IMR-90 (cell line): ENCODE measurements around the gene GRM4. TPM values are rescaled to one million over a fixed set of nuclear protein-coding genes. Genes with fewer than 3 reads are reported as not detected.

Source experiments
- ATAC-seq: fragments of 200-7000 bp; cut with Tn5 transposase; 2 replicates; pipeline ENCODE4 v1.9.1; 2020; ENCODE audit warnings: low read depth, mild to moderate bottlenecking, moderate library complexity
- BruUV-seq: library from RNA; stranded (reverse); fragments of 400-500 nt; replicated peaks from 2 replicates; lab custom pipeline; 2021; lab: Mats Ljungman, UMichigan
- CTCF ChIA-PET: fragments of 300-600 bp; formaldehyde crosslinking; extraction: SDS; loops from one replicate; lab custom pipeline; 2021; ENCODE audit warnings: antibody characterized with exemption; lab: Yijun Ruan, JAX
- POLR2A ChIA-PET: fragments of 300-600 bp; sonication (Branson Sonifier 250); formaldehyde crosslinking; loops from one replicate; lab custom pipeline; 2022; ENCODE audit warnings: antibody characterized with exemption; ENCODE audit not compliant: unreplicated experiment; lab: Charles Lee
- DNase-seq: peaks from one replicate; pipeline ENCODE4 v3.0.0; 2013
- H2AFZ ChIP-seq: replicated peaks from 2 replicates; pipeline ENCODE3; 2013; ENCODE audit warnings: low read length, mild to moderate bottlenecking; ENCODE audit not compliant: poor library complexity
- H2AK5ac ChIP-seq: 2 replicates; pipeline ENCODE4 v1.6.1; 2013; ENCODE audit warnings: low read depth, low read length, inconsistent platforms
- H2AK9ac ChIP-seq: replicated peaks from 2 replicates; pipeline ENCODE3; 2013; ENCODE audit warnings: mild to moderate bottlenecking, low read depth, low read length, moderate library complexity; ENCODE audit not compliant: poor library complexity
- H2BK120ac ChIP-seq: 2 replicates; pipeline ENCODE4 v1.6.1; 2013; ENCODE audit warnings: low read depth, low read length, inconsistent platforms
- H2BK15ac ChIP-seq: 3 replicates; pipeline ENCODE4 v1.6.1; 2013; ENCODE audit warnings: low read depth, low read length, inconsistent platforms
- H2BK20ac ChIP-seq: 2 replicates; pipeline ENCODE4 v1.6.1; 2013; ENCODE audit warnings: low read depth, mild to moderate bottlenecking, inconsistent platforms, low read length, moderate library complexity
- H2BK5ac ChIP-seq: 2 replicates; pipeline ENCODE4 v1.6.1; 2013; ENCODE audit warnings: mild to moderate bottlenecking, low read depth, low read length, inconsistent platforms; ENCODE audit not compliant: poor library complexity, severe bottlenecking
- H3K14ac ChIP-seq: replicated peaks from 2 replicates; pipeline ENCODE4 v1.6.1; 2013; ENCODE audit warnings: low read depth, low read length, inconsistent platforms
- H3K18ac ChIP-seq: 2 replicates; pipeline ENCODE4 v1.6.1; 2013; ENCODE audit warnings: low read depth, low read length, control low read depth
- H3K23ac ChIP-seq: 2 replicates; pipeline ENCODE4 v1.6.1; 2013; ENCODE audit warnings: low read depth, low read length, inconsistent platforms
- H3K27ac ChIP-seq: 2 replicates; pipeline ENCODE4 v1.5.1; 2013; ENCODE audit warnings: mild to moderate bottlenecking, control low read depth, low read length; ENCODE audit not compliant: insufficient read depth
- H3K27me3 ChIP-seq: 2 replicates; pipeline ENCODE4 v1.6.1; 2013; ENCODE audit warnings: low read length; ENCODE audit not compliant: control insufficient read depth, insufficient read depth
- H3K36me3 ChIP-seq: 2 replicates; pipeline ENCODE4 v1.6.1; 2013; ENCODE audit warnings: low read length, mixed read lengths; ENCODE audit not compliant: control insufficient read depth, insufficient read depth
- H3K4ac ChIP-seq: 2 replicates; pipeline ENCODE4 v1.6.1; 2013; ENCODE audit warnings: low read depth, low read length, inconsistent platforms
- H3K4me1 ChIP-seq: 2 replicates; pipeline ENCODE4 v1.6.1; 2013; ENCODE audit warnings: low read length, mixed read lengths; ENCODE audit not compliant: control insufficient read depth, insufficient read depth
- H3K4me2 ChIP-seq: 2 replicates; pipeline ENCODE4 v1.6.1; 2013; ENCODE audit warnings: low read depth, mild to moderate bottlenecking, control low read depth, low read length, moderate library complexity
- H3K4me3 ChIP-seq: 2 replicates; pipeline ENCODE4 v1.5.1; 2013; ENCODE audit warnings: low read depth, mild to moderate bottlenecking, control low read depth, low read length, moderate library complexity; ENCODE audit not compliant: insufficient read depth
- H3K56ac ChIP-seq: 2 replicates; pipeline ENCODE4 v1.6.1; 2013; ENCODE audit warnings: low read length, inconsistent platforms; ENCODE audit not compliant: insufficient read depth; ENCODE audit errors: extremely low read depth
- H3K79me1 ChIP-seq, 2 experiments: 2 replicates each; pipeline ENCODE4 v1.6.1; 2013; ENCODE audit warnings: low read length in 2 of 2, inconsistent platforms in 1 of 2, low read depth in 1 of 2
- H3K9ac ChIP-seq: 2 replicates; pipeline ENCODE4 v1.6.1; 2013; ENCODE audit warnings: low read depth, low read length, control low read depth
- H3K9me1 ChIP-seq: 2 replicates; pipeline ENCODE4 v1.6.1; 2013; ENCODE audit warnings: low read length, inconsistent platforms; ENCODE audit not compliant: insufficient read depth
- H3K9me3 ChIP-seq: 2 replicates; pipeline ENCODE4 v1.6.1; 2013; ENCODE audit warnings: low read length; ENCODE audit not compliant: control insufficient read depth, insufficient read depth
- H4K20me1 ChIP-seq: 2 replicates; pipeline ENCODE4 v1.6.1; 2013; ENCODE audit warnings: low read length, inconsistent platforms; ENCODE audit not compliant: insufficient read depth
- H4K5ac ChIP-seq: 2 replicates; pipeline ENCODE4 v1.6.1; 2013; ENCODE audit warnings: mild to moderate bottlenecking, low read depth, low read length, control low read depth
- H4K8ac ChIP-seq, 2 experiments: 2 replicates each; pipeline ENCODE4 v1.6.1; 2013; ENCODE audit warnings: low read depth in 2 of 2, low read length in 2 of 2, control low read depth in 1 of 2, inconsistent platforms in 1 of 2
- H4K91ac ChIP-seq: 2 replicates; pipeline ENCODE4 v1.6.1; 2013; ENCODE audit warnings: low read depth, low read length, inconsistent platforms; ENCODE audit not compliant: insufficient read depth
- BHLHE40 ChIP-seq: fragments of 150-350 bp; IDR thresholded peaks from 2 replicates; pipeline ENCODE4 v1.6.1; 2016; ENCODE audit warnings: mild to moderate bottlenecking, low read depth, low read length
- CEBPB ChIP-seq: IDR thresholded peaks from 2 replicates; pipeline ENCODE4 v1.6.1; 2012; ENCODE audit warnings: low read depth, low read length, improper control_type of control experiment
- CHD1 ChIP-seq: IDR thresholded peaks from 2 replicates; pipeline ENCODE4 v1.6.1; 2012; ENCODE audit warnings: low read depth, low read length, improper control_type of control experiment
- CTCF ChIP-seq: conservative IDR thresholded peaks from 2 replicates; pipeline ENCODE4 v1.5.1; 2012; ENCODE audit warnings: mild to moderate bottlenecking, low read depth, low read length, improper control_type of control experiment
- ELK1 ChIP-seq: fragments of 150-350 bp; IDR thresholded peaks from 2 replicates; pipeline ENCODE4 v1.6.1; 2016; ENCODE audit warnings: low read depth, mild to moderate bottlenecking, low read length, moderate library complexity, borderline replicate concordance
- FOS ChIP-seq: fragments of 150-350 bp; IDR thresholded peaks from 2 replicates; pipeline ENCODE4 v1.6.1; 2016; ENCODE audit warnings: low read depth, low read length
- MAZ ChIP-seq: IDR thresholded peaks from 2 replicates; pipeline ENCODE4 v1.6.1; 2012; ENCODE audit warnings: low read depth, mild to moderate bottlenecking, low read length, improper control_type of control experiment, moderate library complexity, borderline replicate concordance
- MXI1 ChIP-seq: IDR thresholded peaks from 2 replicates; pipeline ENCODE4 v1.6.1; 2012; ENCODE audit warnings: low read depth, mild to moderate bottlenecking, low read length, moderate library complexity, borderline replicate concordance
- NFE2L2 ChIP-seq: fragments of 150-350 bp; IDR thresholded peaks from 2 replicates; pipeline ENCODE4 v1.6.1; 2016; ENCODE audit warnings: low read depth, mild to moderate bottlenecking, low read length
- POLR2A ChIP-seq: IDR thresholded peaks from 2 replicates; pipeline ENCODE4 v1.6.1; 2012; ENCODE audit warnings: mild to moderate bottlenecking, low read depth, low read length
- RAD21 ChIP-seq: IDR thresholded peaks from 2 replicates; pipeline ENCODE4 v1.6.1; 2012; ENCODE audit warnings: low read length, improper control_type of control experiment
- SMC3 ChIP-seq: fragments of 150-350 bp; IDR thresholded peaks from 2 replicates; pipeline ENCODE4 v1.6.1; 2016; ENCODE audit warnings: low read depth, mild to moderate bottlenecking, antibody characterized with exemption, low read length, moderate library complexity
- WGBS, 2 experiments: methylation state at CpG; one replicate each; pipeline versions ENCODE4 v1.1.5 to v1.1.7; 2013; ENCODE audit warnings: missing lambda C conversion rate in 2 of 2; ENCODE audit not compliant: insufficient read length in 1 of 2; ENCODE audit errors: extremely low coverage in 2 of 2; 5-methylcytosine and 5-hydroxymethylcytosine counted together
- dilution Hi-C: fragments of 300-500 bp; cut with HindIII; formaldehyde crosslinking; loops from one replicate; pipeline ENCODE4 v1.14.3; 2018; ENCODE audit warnings: low sequenced_read_pairs; ENCODE audit not compliant: unreplicated experiment
- in situ Hi-C: fragments of 300-500 bp; cut with MboI; formaldehyde crosslinking; loops from 3 replicates; pipeline ENCODE4 v1.14.3; 2019; ENCODE audit warnings: low sequenced_read_pairs, inconsistent platforms, mixed read lengths
- intact Hi-C: fragments of 100-400 bp; cut with micrococcal nuclease; formaldehyde crosslinking; loops from 2 replicates; pipeline ENCODE4 v1.10.0; 2022
- polyA plus RNA-seq, 3 experiments: library from polyadenylated mRNA; depleted of rRNA; stranded (reverse); fragments of >200 nt; gene quantifications; 2 replicates each; pipeline ENCODE4 v1.2.3, GENCODE V29; 2012; ENCODE audit warnings: low replicate concordance in 1 of 3
- total RNA-seq: library from RNA; depleted of rRNA; stranded (reverse); fragments of >200 nt; gene quantifications from 2 replicates; pipeline ENCODE4 v1.2.3, GENCODE V29; 2012
- TF ChIP-seq, protein P1 (sequence below): fragments of 150-350 bp; IDR thresholded peaks from 2 replicates; pipeline ENCODE4 v1.6.1; 2017; ENCODE audit warnings: mild to moderate bottlenecking, antibody characterized with exemption, low read length, low read depth

GRM4 gene
- total and polyA plus RNA-seq, 2 of the 4 experiments (the other 2 are of a cell fraction): 0.02 TPM; not detected in 1

GRCh38 chr6:34095741-34096140, 50.1 kb downstream of the GRM4 start:
- Histone ChIP-seq H2BK20ac (no peak overlapping the region), H4K8ac (no peak overlapping the region), H2BK5ac (no peak overlapping the region), H4K20me1 (no peaks in the 10 kb centered on the region), H3K4ac (no peak overlapping the region), H2AFZ (no peak overlapping the region), H3K4me1 (no peaks in the 10 kb centered on the region), H4K5ac (no peak overlapping the region), H3K27ac (no peak overlapping the region), H3K14ac (no peak overlapping the region), H3K56ac (no peak overlapping the region), H4K91ac (no peak overlapping the region), H3K36me3 (no peaks in the 10 kb centered on the region), H3K18ac (no peak overlapping the region), H3K9me1 (no peaks in the 10 kb centered on the region), H3K4me2 (no peak overlapping the region), H3K4me3 (no peak overlapping the region), H3K27me3 (peaks cover 61% of the 10 kb centered on the region), H2AK5ac (no peak overlapping the region), H3K9me3 (peaks cover 4% of the 10 kb centered on the region; the same call in 1 of the 2 replicates), H3K9ac (no peak overlapping the region), H3K79me1 (no peaks in the 10 kb centered on the region), H2AK9ac (no peak overlapping the region), H2BK120ac (no peak overlapping the region), H3K23ac (no peak overlapping the region), H2BK15ac (no peak overlapping the region)
- BruUV-seq: no TSS peak
- intact Hi-C loops: no loop called here
- WGBS, 2 experiments: no CpG with 5 or more reads among the region's 10 CpGs
- in situ Hi-C loops: no loop called here
- no peak for TF ChIP-seq CHD1
- TF ChIP-seq, protein P1, sequence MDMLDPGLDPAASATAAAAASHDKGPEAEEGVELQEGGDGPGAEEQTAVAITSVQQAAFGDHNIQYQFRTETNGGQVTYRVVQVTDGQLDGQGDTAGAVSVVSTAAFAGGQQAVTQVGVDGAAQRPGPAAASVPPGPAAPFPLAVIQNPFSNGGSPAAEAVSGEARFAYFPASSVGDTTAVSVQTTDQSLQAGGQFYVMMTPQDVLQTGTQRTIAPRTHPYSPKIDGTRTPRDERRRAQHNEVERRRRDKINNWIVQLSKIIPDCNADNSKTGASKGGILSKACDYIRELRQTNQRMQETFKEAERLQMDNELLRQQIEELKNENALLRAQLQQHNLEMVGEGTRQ: no peak
- TF ChIP-seq CEBPB: no peak
- no peak for TF ChIP-seq SMC3
- no peak for TF ChIP-seq FOS
- TF ChIP-seq MAZ: no peak
- TF ChIP-seq MXI1: no peak
- TF ChIP-seq NFE2L2: no peak
- no peak for TF ChIP-seq CTCF
- no peak for TF ChIP-seq RAD21
- no peak for TF ChIP-seq POLR2A
- no peak for TF ChIP-seq ELK1
- TF ChIP-seq BHLHE40: no peak
- dilution Hi-C loops: no loop called here
- DNase-seq (no peak), ATAC-seq (no peak)
- CTCF ChIA-PET: no interaction called here
- POLR2A ChIA-PET: no interaction called here
